PC-3 (cell line): ENCODE data around the gene ACBD7. TPM values are rescaled to one million over a fixed set of nuclear protein-coding genes. Genes with fewer than 3 reads are reported as not detected.

Source experiments
- ATAC-seq: fragments of 200-7000 bp; cut with Tn5 transposase; 2 replicates; pipeline ENCODE4 v1.9.1; 2020; ENCODE audit warnings: mild to moderate bottlenecking, moderate library complexity
- BruUV-seq: library from RNA; stranded (reverse); fragments of 400-500 nt; replicated peaks from 2 replicates; lab custom pipeline; 2021; lab: Mats Ljungman, UMichigan
- CTCF ChIA-PET: fragments of 300-600 bp; sonication (Branson Sonifier 250); formaldehyde crosslinking; loops from one replicate; lab custom pipeline; 2022; ENCODE audit warnings: antibody characterized with exemption; lab: Charles Lee
- POLR2A ChIA-PET: fragments of 300-600 bp; sonication (Branson Sonifier 250); formaldehyde crosslinking; loops from one replicate; lab custom pipeline; 2022; ENCODE audit warnings: antibody characterized with exemption; ENCODE audit not compliant: unreplicated experiment; lab: Charles Lee
- DNase-seq: peaks from one replicate; pipeline ENCODE4 v3.0.0-alpha.2; 2015
- H2AFZ ChIP-seq: fragments of 300-600 bp; sonication (generic); 2 replicates; pipeline ENCODE4 v1.6.0; 2016; ENCODE audit warnings: antibody characterized with exemption, low read length
- H3F3A ChIP-seq: fragments of 300-600 bp; sonication (generic); one replicate; pipeline ENCODE4 v1.6.0; 2017; ENCODE audit warnings: antibody characterized with exemption, low read length, control low read depth, mild to moderate bottlenecking; ENCODE audit not compliant: unreplicated experiment
- H3K27ac ChIP-seq: fragments of 300-600 bp; sonication (generic); 2 replicates; pipeline ENCODE4 v1.5.1; 2016; ENCODE audit warnings: mild to moderate bottlenecking, low read length
- H3K27me3 ChIP-seq: fragments of 300-600 bp; sonication (generic); 2 replicates; pipeline ENCODE4 v1.6.1; 2016; ENCODE audit warnings: low read length, mixed read lengths
- H3K36me3 ChIP-seq: fragments of 300-600 bp; sonication (generic); 2 replicates; pipeline ENCODE4 v1.6.1; 2016; ENCODE audit warnings: low read depth, mixed run types, low read length, mixed read lengths
- H3K4me1 ChIP-seq: fragments of 300-600 bp; sonication (generic); 2 replicates; pipeline ENCODE4 v1.5.1; 2016; ENCODE audit warnings: low read length; ENCODE audit not compliant: insufficient read depth
- H3K4me2 ChIP-seq: fragments of 300-600 bp; sonication (generic); 2 replicates; pipeline ENCODE4 v1.6.0; 2016; ENCODE audit warnings: low read length
- H3K4me3 ChIP-seq: fragments of 300-600 bp; sonication (generic); 2 replicates; pipeline ENCODE4 v1.5.1; 2016; ENCODE audit warnings: mild to moderate bottlenecking, low read length, mixed read lengths
- H3K79me2 ChIP-seq: fragments of 300-600 bp; sonication (generic); 2 replicates; pipeline ENCODE4 v1.6.1; 2017; ENCODE audit warnings: low read length, mixed read lengths
- H3K9ac ChIP-seq: fragments of 300-600 bp; sonication (generic); 2 replicates; pipeline ENCODE4 v1.6.0; 2016; ENCODE audit warnings: mild to moderate bottlenecking, low read length
- H3K9me2 ChIP-seq: fragments of 300-600 bp; sonication (generic); replicated peaks from 2 replicates; pipeline ENCODE4 v1.6.1; 2016; ENCODE audit warnings: mixed run types, low read length, mixed read lengths
- H3K9me3 ChIP-seq: fragments of 300-600 bp; sonication (generic); 2 replicates; pipeline ENCODE4 v1.6.1; 2016; ENCODE audit warnings: low read length, mixed read lengths
- H4K20me1 ChIP-seq: fragments of 300-600 bp; sonication (generic); 2 replicates; pipeline ENCODE4 v1.6.1; 2016; ENCODE audit warnings: low read length, mixed read lengths
- EZH2 ChIP-seq: fragments of 300-600 bp; sonication (generic); IDR thresholded peaks from one replicate; pipeline ENCODE4 v1.6.1; 2017; ENCODE audit warnings: antibody characterized with exemption, mild to moderate bottlenecking, low read length; ENCODE audit not compliant: unreplicated experiment
- EZH2phosphoT487 ChIP-seq: fragments of 300-600 bp; sonication (generic); IDR thresholded peaks from 2 replicates; pipeline ENCODE4 v1.6.1; 2018; ENCODE audit warnings: mild to moderate bottlenecking, antibody characterized with exemption, low read length, borderline replicate concordance
- intact Hi-C: fragments of 100-400 bp; cut with micrococcal nuclease; formaldehyde crosslinking; loops from 2 replicates; pipeline ENCODE4 v1.9.0; 2023
- total RNA-seq: library from RNA; depleted of rRNA; stranded (reverse); fragments of >200 nt; gene quantifications from 2 replicates; pipeline ENCODE4 v1.2.3, GENCODE V29; 2014
- TF ChIP-seq, protein P1 (sequence below): fragments of 300-600 bp; sonication (generic); conservative IDR thresholded peaks from 2 replicates; pipeline ENCODE4 v1.5.1; 2017; ENCODE audit warnings: antibody characterized with exemption, low read depth, mild to moderate bottlenecking, low read length

ACBD7 gene
- total RNA-seq, 1 experiment from 2014 or later: 5.4 TPM

GRCh38 chr10:15069230-15069629, 19.3 kb downstream of the ACBD7 start:
- ATAC-seq: no peak

DNA sequence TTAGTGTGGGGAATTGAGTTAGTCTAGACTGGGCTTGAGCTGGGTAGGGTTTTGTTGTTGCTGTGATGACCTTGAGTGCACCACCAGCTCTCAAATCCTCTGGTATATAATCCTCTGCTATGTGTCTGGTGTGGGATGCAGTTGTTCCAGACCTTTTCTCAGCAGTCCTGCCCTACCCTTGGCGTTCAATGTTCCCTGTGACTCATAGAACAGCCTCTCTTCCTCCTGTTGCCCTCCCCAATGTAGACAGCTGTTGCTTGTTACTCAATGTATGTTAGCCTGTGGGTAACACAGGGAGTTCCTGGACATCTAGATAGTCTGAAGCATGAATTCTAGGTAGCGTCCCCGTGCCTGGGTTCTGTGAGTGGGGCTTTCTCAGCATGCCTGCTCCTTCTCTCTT, 19.8 kb downstream of the ACBD7 start:
- no peak overlapping the region for H3K4me3 ChIP-seq
- no peaks in the 10 kb centered on the region for H3K27me3 ChIP-seq
- H3K36me3 ChIP-seq: no peaks in the 10 kb centered on the region
- ChIA-PET POLR2A (no interaction called here), CTCF (interaction anchor here (0.6 kb wide), 1 partner anchor 844 kb away, joined by 3 read pairs; no protein-coding TSS in a partner anchor)
- H3K4me1 ChIP-seq: no peaks in the 10 kb centered on the region
- H3F3A ChIP-seq: no peaks in the 10 kb centered on the region
- H4K20me1 ChIP-seq: no peaks in the 10 kb centered on the region
- no peak overlapping the region for H3K27ac ChIP-seq
- DNase-seq: no peak
- intact Hi-C loops: no loop called here
- no peak overlapping the region for H2AFZ ChIP-seq
- H3K4me2 ChIP-seq: no peak overlapping the region
- H3K9me3 ChIP-seq: no peaks in the 10 kb centered on the region
- no peaks in the 10 kb centered on the region for H3K9me2 ChIP-seq
- ATAC-seq: 0 out of 2 replicates have a peak, but pooled peaks have one; percentile 27
- BruUV-seq: no TSS peak
- TF ChIP-seq EZH2 (no peak), EZH2phosphoT487 (no peak)
- TF ChIP-seq, protein P1, sequence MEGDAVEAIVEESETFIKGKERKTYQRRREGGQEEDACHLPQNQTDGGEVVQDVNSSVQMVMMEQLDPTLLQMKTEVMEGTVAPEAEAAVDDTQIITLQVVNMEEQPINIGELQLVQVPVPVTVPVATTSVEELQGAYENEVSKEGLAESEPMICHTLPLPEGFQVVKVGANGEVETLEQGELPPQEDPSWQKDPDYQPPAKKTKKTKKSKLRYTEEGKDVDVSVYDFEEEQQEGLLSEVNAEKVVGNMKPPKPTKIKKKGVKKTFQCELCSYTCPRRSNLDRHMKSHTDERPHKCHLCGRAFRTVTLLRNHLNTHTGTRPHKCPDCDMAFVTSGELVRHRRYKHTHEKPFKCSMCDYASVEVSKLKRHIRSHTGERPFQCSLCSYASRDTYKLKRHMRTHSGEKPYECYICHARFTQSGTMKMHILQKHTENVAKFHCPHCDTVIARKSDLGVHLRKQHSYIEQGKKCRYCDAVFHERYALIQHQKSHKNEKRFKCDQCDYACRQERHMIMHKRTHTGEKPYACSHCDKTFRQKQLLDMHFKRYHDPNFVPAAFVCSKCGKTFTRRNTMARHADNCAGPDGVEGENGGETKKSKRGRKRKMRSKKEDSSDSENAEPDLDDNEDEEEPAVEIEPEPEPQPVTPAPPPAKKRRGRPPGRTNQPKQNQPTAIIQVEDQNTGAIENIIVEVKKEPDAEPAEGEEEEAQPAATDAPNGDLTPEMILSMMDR: no peak
- no peak overlapping the region for H3K9ac ChIP-seq
- H3K79me2 ChIP-seq: no peaks in the 10 kb centered on the region

More at GRCh38 chr10:15069230-15069629, 19.3 kb downstream of the ACBD7 start:
- no peak for TF ChIP-seq EZH2phosphoT487
- TF ChIP-seq EZH2: no peak
- TF ChIP-seq, protein P1: no peak
- Histone ChIP-seq H3K4me2 (no peak overlapping the region), H3K27me3 (no peaks in the 10 kb centered on the region), H4K20me1 (no peaks in the 10 kb centered on the region), H3F3A (no peaks in the 10 kb centered on the region), H3K4me1 (no peaks in the 10 kb centered on the region), H2AFZ (no peak overlapping the region), H3K36me3 (no peaks in the 10 kb centered on the region), H3K9ac (no peak overlapping the region), H3K4me3 (no peak overlapping the region), H3K9me2 (no peaks in the 10 kb centered on the region), H3K9me3 (no peaks in the 10 kb centered on the region), H3K79me2 (no peaks in the 10 kb centered on the region), H3K27ac (no peak overlapping the region)
- intact Hi-C loops: no loop called here
- CTCF ChIA-PET: interaction anchor here (0.6 kb wide), 1 partner anchor 845 kb away, joined by 3 read pairs; no protein-coding TSS in a partner anchor
- BruUV-seq: no TSS peak
- POLR2A ChIA-PET: no interaction called here
- no peak for DNase-seq

DNA sequence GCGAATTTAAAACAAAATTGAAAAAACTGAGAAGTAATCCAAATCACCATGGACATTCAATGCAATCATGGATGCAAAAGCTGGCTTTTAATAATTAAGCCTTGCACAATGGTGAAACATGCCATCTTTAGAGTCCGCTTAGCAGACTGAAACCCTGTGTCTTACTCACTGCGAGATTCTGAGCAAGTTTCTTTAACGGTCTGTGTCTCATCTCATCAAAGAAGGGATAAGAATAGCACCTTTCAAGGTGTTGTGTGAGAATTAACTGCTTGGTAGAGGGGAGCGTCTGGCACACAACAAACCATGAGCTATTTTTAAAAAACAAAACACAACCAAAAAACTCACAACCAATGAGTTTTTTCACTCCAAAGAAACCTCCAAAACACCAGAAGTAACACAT, 21.4 kb downstream of the ACBD7 start:
- no peaks in the 10 kb centered on the region for H3F3A ChIP-seq
- no peaks in the 10 kb centered on the region for H3K9me2 ChIP-seq
- H3K79me2 ChIP-seq: no peaks in the 10 kb centered on the region
- no peaks in the 10 kb centered on the region for H4K20me1 ChIP-seq
- no peak for TF ChIP-seq EZH2phosphoT487
- no peak for TF ChIP-seq EZH2
- TF ChIP-seq, protein P1: no peak
- BruUV-seq: no TSS peak
- no peak overlapping the region for H3K27ac ChIP-seq
- DNase-seq (no peak), ATAC-seq (no peak)
- no peak overlapping the region for H3K4me2 ChIP-seq
- no peaks in the 10 kb centered on the region for H3K36me3 ChIP-seq
- H2AFZ ChIP-seq: no peak overlapping the region
- ChIA-PET CTCF (no interaction called here), POLR2A (no interaction called here)
- no peak overlapping the region for H3K9ac ChIP-seq
- no peak overlapping the region for H3K4me3 ChIP-seq
- intact Hi-C loops: no loop called here
- no peaks in the 10 kb centered on the region for H3K9me3 ChIP-seq
- no peaks in the 10 kb centered on the region for H3K4me1 ChIP-seq
- H3K27me3 ChIP-seq: no peaks in the 10 kb centered on the region
